Left colon (tissue), 2 donors: ENCODE results near the gene SKP1. TPM values are rescaled to one million over a fixed set of nuclear protein-coding genes. Genes with fewer than 3 reads are reported as not detected.

Experiments used
- ATAC-seq: fragments of 200-7000 bp; cut with Tn5 transposase; one replicate; pipeline ENCODE4 v1.9.1; 2020; ENCODE audit warnings: mild to moderate bottlenecking, moderate library complexity
- DNase-seq, 2 donors: peaks; one replicate each; pipeline ENCODE4 v3.0.0-alpha.2; 2020
- intact Hi-C, 2 donors: fragments of 100-400 bp; cut with DNase I in 1 of 2; cut with micrococcal nuclease in 1 of 2; formaldehyde crosslinking; loops; one replicate each; pipeline versions ENCODE4 v1.11.2 to v1.14.0; 2022; cut with DNase I, micrococcal nuclease
- total RNA-seq, 2 donors: library from RNA; stranded (reverse); fragmentation: NEBNext Ultra II Directional; extraction: Animal tissue kit (Norgen Biotek cat#: 25700); gene quantifications; one replicate each; pipeline ENCODE4 v1.2.1, GENCODE V29; 2021
- donor health status: DM: no; HTN: no; CAD: no.
- donor health status: DM: yes; HTN: yes; CAD: no.

SKP1 gene
- total RNA-seq, 2 donors from 2014 or later = 242 to 273 TPM

GRCh38 chr5:134146651-134147518, 29.9 kb downstream of the SKP1 start:
- intact Hi-C loops = loop anchor here in 1 of 2 donors (5.0 kb wide), 1 partner anchor 105 kb away; no protein-coding TSS in a partner anchor
- DNase-seq (no peak), ATAC-seq (no peak)

DNA sequence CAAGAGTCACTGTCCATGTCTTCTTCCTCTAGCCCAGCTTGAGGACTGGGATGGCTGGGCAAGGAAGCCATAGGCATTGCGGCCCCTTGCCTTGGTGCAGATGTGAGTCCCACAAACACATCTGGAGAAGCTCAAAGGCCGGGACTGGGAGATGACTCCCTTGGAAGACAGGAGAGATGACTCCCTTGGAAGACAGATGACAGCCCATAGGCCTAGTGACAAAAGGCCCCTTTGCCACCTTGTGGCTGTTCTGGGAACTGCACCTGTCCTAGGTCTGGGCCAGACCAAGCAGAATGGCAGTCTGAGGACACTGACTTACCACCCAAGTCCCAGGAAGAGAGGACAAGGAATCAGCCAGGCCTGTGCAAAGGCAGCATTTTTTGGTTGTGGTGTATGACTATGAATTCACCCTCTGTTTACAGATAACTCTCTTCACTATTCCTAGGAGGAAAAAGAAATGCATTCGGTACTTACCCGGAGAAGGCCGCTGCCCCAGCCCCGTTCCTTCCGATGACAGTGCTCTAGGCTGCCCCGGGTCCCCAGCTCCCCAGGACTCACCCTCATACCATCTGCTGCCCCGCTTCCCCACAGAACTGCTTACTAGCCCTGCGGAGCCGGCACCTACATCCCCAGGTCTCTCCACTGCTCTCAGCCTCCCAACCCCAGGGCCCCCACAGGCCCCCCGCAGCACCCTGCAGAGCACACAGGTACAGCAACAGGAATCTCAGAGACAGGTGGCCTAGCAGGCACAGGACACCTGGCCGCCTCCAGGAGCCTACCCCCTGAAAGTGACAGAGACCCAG, 30.8 kb downstream of the SKP1 start:
- ATAC-seq (peak; percentile 83), DNase-seq (peak; percentile 61 to 89)
- intact Hi-C loops = loop anchor here in 1 of 2 donors (5.0 kb wide), 1 partner anchor 104 kb away; no protein-coding TSS in a partner anchor

DNA sequence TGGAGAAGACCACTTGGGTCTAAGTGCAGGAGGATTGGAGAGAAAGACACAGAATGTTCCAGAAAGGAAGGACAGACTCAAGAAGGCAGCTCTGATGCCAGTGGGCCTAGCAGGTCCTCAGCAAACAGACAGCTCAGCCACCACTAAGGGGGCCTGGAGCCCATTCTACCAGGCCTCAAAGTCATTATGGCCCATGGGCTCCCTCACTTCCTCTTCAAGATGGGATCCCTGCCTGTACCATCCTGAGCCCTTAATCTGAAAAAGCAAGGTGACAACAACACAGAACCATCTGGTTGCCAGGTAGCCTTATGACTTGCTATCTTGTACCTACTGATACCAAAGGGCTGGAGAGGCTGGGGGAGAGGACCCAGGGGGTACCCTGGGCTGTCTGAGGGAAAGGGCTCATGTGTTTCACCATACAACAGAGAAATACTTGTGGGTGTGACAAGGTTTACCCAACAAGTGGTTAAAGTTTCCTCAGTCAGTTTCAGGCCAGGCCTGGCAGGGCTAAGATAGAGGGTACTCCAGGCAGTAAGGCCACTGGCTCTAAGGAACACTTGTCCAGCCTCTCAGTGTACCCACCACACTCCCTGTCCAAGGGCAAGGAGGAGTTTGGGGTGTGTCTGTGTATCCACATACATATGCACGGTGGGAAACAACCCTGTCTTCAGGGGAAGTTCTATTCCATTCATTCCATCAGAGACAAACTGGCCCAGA, 31.6 kb downstream of the SKP1 start:
- ATAC-seq (no peak), DNase-seq (no peak)
- intact Hi-C loops = loop anchor here in 1 of 2 donors (5.0 kb wide), 1 partner anchor 103 kb away; no protein-coding TSS in a partner anchor

DNA sequence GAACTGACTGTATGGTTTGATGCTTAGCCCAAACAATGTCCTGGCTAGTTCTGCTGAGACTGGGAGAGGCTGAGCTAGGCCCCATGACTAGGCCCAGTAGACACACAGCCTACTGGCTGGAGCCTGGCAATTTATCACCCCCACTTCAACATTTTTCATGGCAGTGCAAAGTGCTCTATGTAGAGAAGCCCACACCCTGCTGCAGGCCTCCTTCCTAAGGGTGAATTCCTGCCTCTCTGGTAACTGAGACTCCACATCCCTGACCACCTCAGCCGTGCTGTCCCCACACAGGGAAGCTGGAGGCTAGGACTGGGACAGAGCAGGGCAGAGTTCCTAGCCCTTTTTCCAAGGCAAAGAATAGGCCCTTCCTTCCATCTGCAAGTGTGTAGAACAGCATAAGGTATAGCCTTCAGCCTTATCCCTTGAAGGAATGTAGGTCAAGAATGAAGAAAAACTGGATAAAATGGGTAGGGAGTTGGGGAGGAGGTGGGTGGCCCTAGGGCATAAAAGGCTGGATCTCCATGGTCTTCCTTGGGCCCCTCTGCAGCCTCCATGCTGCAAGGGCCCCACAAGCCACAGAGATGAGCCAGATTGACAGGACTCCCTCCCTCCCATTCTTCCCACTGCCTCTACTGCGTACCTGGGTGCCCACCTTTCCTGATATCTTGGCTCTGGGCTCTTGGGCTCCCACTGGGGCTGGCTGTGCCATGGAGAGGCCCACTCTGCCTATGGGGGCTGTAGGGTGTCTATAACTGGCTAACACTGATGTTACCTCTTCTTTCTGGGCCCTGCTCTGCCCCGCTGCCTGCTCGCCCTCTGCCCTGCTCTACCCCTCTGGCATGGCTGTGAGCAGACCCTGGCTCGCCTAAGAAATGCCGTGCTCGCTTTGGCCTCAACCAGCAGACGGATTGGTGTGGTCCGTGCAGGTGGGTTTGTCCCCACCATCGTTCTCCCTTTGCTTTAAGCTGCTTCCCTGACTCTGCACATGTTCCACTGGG, 32.5 kb downstream of the SKP1 start:
- DNase-seq (no peak), ATAC-seq (no peak)
- intact Hi-C loops = no loop called here

- intact Hi-C loops = no loop called here
- ATAC-seq (no peak), DNase-seq (no peak)
Measured at GRCh38 chr5:134143431-134143830, 33.3 kb downstream of the SKP1 start.

DNA sequence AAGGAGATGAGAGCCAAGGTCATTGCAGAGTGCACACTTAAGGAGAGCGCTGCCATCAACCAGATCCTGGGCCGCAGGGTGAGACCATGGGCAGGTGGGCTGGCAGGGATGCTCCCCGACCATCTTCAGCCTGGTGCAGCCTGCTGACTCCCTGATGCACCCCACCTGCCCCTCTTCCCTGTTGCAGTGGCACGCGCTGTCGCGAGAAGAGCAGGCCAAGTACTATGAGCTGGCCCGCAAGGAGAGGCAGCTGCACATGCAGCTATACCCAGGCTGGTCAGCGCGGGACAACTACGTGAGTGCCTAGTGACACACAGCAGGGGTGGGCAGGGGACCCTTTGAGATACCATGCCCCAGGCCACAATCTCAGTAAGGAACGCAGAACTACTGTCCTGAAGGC, 33.9 kb downstream of the SKP1 start:
- intact Hi-C loops = no loop called here
- ATAC-seq (no peak), DNase-seq (no peak)

DNA sequence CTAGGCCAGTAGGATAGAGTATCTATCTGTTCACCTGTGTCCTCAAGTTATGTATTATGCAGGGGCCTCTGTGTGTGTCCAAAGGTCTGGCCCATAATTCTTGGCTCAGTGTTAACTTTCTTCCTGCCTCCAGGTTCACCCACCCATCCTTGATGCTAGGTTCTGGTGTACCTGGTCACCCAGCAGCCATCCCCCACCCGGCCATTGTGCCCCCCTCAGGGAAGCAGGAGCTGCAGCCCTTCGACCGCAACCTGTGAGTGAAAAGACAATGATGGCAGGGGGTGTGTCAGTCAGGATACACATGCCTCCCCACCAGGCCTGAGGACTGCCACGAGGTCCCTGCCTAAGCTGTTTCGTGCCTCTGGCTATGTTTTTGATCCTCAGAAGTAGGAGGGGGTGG, 34.7 kb downstream of the SKP1 start:
- intact Hi-C loops = no loop called here
- ATAC-seq = no peak

DNA sequence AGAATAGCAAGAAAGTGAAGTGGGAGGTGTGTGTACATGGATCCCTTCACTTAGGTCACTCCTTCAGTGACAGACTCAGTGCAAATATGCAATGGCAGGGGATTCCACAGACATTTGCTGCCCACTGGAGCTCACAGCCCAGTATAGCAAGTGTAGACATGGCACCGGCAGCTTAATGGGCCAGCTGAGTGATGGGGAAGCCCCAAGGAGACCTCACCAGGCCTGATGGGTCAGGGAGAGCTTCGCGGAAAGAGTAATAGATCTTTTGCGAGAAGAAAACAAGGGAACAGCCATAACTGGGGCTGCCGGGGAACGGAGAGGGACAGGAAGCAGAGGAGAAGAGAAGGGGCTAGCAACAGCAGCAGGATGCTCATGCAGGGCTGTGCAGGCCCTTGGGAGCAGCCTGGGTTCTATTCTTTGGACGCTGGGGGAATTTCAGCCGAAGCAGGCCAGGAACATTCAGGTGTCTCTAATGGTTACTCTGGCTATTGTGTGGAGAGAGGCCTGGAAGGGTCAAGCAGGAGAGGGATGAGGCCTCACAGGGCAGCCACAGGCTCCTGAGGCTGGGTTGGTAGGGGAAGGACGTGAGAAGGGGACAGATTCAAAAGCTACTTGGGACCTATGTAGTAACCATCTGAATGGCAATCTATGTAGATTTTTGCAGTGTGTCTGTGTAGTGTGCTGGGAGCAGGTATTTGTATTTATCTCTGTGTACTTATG, 35.3 kb downstream of the SKP1 start:
- DNase-seq (no peak), ATAC-seq (no peak)
- intact Hi-C loops = no loop called here

More for the DNA sequence above, 34.7 kb downstream of the SKP1 start:
- no peak for DNase-seq

DNA sequence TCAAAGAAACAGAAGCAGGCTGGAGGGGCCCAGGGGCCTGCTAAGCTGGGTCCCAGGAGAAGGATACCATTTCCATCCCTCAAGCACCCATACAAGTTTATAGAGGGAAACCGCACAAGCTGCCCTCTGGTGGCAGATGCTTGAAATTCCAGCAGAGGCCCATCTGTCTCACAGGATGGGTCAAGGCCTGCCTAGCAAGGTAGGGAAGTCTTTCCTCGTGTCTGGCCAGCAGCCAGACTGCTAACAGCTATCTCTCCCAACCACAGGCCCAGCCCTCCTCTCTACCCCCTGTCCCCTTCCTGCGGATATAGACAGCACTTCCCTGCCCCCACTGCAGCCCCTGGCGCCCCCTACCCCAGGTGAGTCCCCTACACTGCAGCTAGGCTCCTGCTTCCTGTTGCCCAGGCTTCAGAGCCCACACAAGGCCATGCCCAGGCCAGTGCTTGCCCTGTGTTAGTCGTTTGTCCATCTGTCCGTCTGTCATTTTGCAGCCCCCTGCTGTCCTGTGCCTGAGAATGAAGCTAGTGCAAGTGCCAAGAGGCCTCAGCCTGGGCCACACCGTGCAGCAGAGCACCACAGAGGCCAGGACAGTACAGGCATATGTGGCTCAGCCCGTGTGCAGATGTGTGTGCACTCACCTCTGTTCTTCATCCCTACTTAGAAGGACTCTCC, 36.1 kb downstream of the SKP1 start:
- intact Hi-C loops = no loop called here
- DNase-seq = peak; percentile 73 to 78
- peak; percentile 86 for ATAC-seq

- ATAC-seq (no peak), DNase-seq (no peak)
- intact Hi-C loops = no loop called here
Measured at GRCh38 chr5:134139891-134140469, 36.8 kb downstream of the SKP1 start.

- intact Hi-C loops = no loop called here
- ATAC-seq = no peak
- DNase-seq = no peak
Measured at GRCh38 chr5:134139377-134139851, 37.3 kb downstream of the SKP1 start.

DNA sequence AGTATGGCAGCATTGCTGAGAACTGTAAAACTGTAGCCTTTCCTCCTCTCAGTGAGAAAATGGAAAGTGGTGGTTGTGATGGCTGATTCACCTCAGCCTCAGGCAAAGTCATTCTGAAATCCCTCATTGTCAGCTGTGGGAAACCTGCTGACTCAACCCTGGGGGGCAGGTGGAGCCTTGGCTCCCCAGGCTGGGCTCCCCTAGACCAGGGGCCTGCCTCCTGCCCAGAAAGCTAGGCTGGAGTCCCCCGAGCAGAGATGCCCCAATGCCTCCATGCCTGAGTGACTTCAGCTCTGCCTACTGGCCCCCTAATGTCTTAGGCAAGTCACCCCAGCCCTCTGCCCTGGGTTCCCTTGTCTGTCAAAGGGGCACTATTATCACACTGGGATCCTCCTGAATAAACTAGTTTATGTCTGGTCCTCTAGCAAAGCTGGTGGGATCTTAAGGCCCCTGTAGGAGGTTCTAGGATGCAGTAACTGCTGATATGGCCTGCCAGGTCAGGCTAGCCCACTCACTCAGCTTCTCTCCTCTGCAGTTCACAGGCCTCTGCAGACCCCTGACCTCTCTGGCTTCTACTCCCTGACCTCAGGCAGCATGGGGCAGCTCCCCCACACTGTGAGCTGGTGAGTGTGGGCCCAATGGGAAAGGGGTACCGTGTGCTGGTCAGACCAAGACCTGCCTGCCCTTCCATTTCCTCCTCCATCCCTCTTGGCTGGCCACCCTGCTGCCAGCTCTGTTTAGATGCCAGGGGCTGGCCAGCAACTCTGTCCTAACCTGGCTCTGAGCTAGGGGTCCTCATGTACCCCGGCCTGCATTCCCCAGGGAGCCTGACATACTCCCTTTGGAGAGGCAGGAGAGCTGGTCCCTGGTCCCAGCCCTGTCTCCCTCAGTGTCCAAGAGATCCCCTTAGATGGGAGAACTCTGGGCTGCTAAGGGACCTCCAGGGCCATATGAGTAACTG, 38.1 kb downstream of the SKP1 start:
- no peak for ATAC-seq
- intact Hi-C loops = no loop called here

DNA sequence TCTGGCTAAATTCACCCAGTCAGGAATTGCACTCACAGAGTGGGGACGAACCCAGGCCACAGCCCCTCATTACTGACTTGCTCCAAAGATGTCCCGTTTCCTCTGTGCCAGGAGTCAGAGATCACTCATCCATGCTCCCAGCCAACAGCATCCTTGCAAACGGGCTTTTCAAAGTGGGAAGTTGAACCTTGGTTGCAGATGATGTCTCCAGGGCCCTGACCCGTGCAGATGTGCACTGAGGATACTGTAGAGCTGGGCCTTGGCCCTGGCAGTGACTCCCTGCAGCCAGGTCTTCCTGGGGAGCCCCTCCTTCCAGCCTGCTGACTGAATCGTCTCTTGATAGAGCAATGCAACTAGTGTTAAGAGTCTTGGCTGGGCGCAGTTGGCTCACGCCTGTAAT, 40.0 kb downstream of the SKP1 start:
- intact Hi-C loops = no loop called here
- DNase-seq (peak in 1 of 2 donors; percentile 2), ATAC-seq (no peak)

More for the DNA sequence above, 38.1 kb downstream of the SKP1 start:
- no peak for DNase-seq

DNA sequence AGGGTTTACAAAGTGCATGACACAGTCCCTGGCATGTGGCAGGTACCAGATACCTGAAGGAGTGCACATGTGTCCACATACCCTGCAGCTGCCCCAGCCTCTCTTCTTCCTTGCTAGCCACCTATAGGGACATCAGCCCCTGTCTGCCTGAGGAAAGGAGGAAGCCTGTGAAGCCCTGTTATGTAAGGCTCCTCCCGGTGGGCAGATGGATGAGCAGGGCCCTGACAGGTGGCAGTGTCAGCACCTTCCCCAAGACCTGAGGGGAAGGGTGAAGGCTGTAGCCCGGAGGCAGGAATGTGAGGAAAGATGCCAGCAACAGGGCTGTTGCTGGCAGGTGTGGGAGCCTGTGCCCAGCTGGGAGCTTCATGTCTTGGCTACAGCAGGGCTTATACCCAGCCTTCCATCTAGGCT, 40.5 kb downstream of the SKP1 start:
- intact Hi-C loops = no loop called here
- DNase-seq (peak in 1 of 2 donors; percentile 2), ATAC-seq (no peak)

GRCh38 chr5:134135091-134135655, 41.6 kb downstream of the SKP1 start:
- ATAC-seq (no peak), DNase-seq (peak in 1 of 2 donors; percentile 1)
- intact Hi-C loops = no loop called here
